NOMO-1 treated with DMSO at 0.1 percent for 48 hours (cell line): Measurements from ENCODE around the gene SHROOM2.
A peak's percentile ranks its signal among the peaks of the same experiment; 100 is the strongest.
"Not testable (repeated sequence)": the region's sequence is repeated elsewhere in the genome, so short reads cannot be mapped to it uniquely, and the experiment has no call there.

Experiments used
- DNase-seq: peaks from one replicate; lab custom pipeline; 2025; ENCODE audit not compliant: unreplicated experiment; lab: John Stamatoyannopoulos, UW

SHROOM2 gene

GRCh38 chrX:9785944-9786797, at the start of gene SHROOM2:
TSS of gene SHROOM2 (plus strand) at chrX:9786429. CDS start at chrX:9786546, 117 bp downstream.
- no peak for DNase-seq

- no peak for DNase-seq
These were observed 48.9 kb upstream of the SHROOM2 start for GRCh38 chrX:9737363-9737762.

GRCh38 chrX:9738151-9738550, 48.1 kb upstream of the SHROOM2 start:
- no peak for DNase-seq

- DNase-seq: peak; percentile 5
These were observed 47.1 kb upstream of the SHROOM2 start for GRCh38 chrX:9739130-9739529.

GRCh38 chrX:9745417-9746115, 40.7 kb upstream of the SHROOM2 start:
- DNase-seq: peak; percentile 45

GRCh38 chrX:9746148-9746888, 39.9 kb upstream of the SHROOM2 start:
- DNase-seq: peak; percentile 88

- DNase-seq: no peak
These were observed 38.6 kb upstream of the SHROOM2 start for GRCh38 chrX:9747644-9748043.

GRCh38 chrX:9749146-9749692, 37.0 kb upstream of the SHROOM2 start:
- DNase-seq: no peak

- DNase-seq: no peak
These were observed 28.9 kb upstream of the SHROOM2 start for GRCh38 chrX:9757366-9757765.

GRCh38 chrX:9758021-9758638, 28.1 kb upstream of the SHROOM2 start:
- DNase-seq: no peak

- DNase-seq: no peak
These were observed 26.9 kb upstream of the SHROOM2 start for GRCh38 chrX:9759337-9759736.

- DNase-seq: no peak
These were observed 21.0 kb upstream of the SHROOM2 start for GRCh38 chrX:9765072-9765736.

GRCh38 chrX:9765737-9766097, 20.5 kb upstream of the SHROOM2 start, which contains the start of gene GPR143:
TSS of gene GPR143 (minus strand) at chrX:9765847. CDS start at chrX:9765817, 30 bp downstream.
- DNase-seq: no peak

GRCh38 chrX:9767375-9767774, 18.9 kb upstream of the SHROOM2 start:
- DNase-seq: no peak

GRCh38 chrX:9768321-9768839, 17.8 kb upstream of the SHROOM2 start:
- DNase-seq: not testable (repeated sequence)

GRCh38 chrX:9770319-9770718, 15.9 kb upstream of the SHROOM2 start:
- DNase-seq: no peak

GRCh38 chrX:9772943-9773342, 13.3 kb upstream of the SHROOM2 start:
- DNase-seq: no peak

GRCh38 chrX:9775930-9776329, 10.3 kb upstream of the SHROOM2 start:
- peak; percentile 89 for DNase-seq

GRCh38 chrX:9781941-9782340, 4.3 kb upstream of the SHROOM2 start:
- DNase-seq: no peak

- no peak for DNase-seq
These were observed 1.9 kb upstream of the SHROOM2 start for GRCh38 chrX:9784332-9784731.
